Measurements from ENCODE around the gene UST.
A peak's percentile ranks its signal among the peaks of the same experiment; 100 is the strongest.

Gene UST, protein sequence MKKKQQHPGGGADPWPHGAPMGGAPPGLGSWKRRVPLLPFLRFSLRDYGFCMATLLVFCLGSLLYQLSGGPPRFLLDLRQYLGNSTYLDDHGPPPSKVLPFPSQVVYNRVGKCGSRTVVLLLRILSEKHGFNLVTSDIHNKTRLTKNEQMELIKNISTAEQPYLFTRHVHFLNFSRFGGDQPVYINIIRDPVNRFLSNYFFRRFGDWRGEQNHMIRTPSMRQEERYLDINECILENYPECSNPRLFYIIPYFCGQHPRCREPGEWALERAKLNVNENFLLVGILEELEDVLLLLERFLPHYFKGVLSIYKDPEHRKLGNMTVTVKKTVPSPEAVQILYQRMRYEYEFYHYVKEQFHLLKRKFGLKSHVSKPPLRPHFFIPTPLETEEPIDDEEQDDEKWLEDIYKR

GRCh38 chr6:148746363-148747144 lies at the start of gene UST:
UST (plus strand) TSS chr6:148747030; CDS start chr6:148747431, 401 bp downstream.
- peak; percentile 71 to 92 for DNase-seq (ENCODE audit: low read depth in 1 of 2, low spot score in 1 of 2)
- no peak for TF ChIP-seq JUND (IDR thresholded peaks at IDR 0.05; ENCODE audit: low read depth)
- in situ Hi-C loops (cut with HindIII; ENCODE audit: low pct_unique_long_range_greater_than_20kb, low sequenced_read_pairs), result no loop called here

- in situ Hi-C loops (cut with HindIII; ENCODE audit: low pct_unique_long_range_greater_than_20kb, low sequenced_read_pairs), result no loop called here
- TF ChIP-seq JUND (IDR thresholded peaks at IDR 0.05; ENCODE audit: low read depth), result no peak
Observed at GRCh38 chr6:148697895-148698440, 48.9 kb upstream of the UST start.

GRCh38 chr6:148698671-148699180 lies 48.1 kb upstream of the UST start:
- no peak for DNase-seq (ENCODE audit: low read depth in 1 of 2, low spot score in 1 of 2)
- in situ Hi-C loops (cut with HindIII; ENCODE audit: low pct_unique_long_range_greater_than_20kb, low sequenced_read_pairs), result no loop called here

More at GRCh38 chr6:148697895-148698440, 48.9 kb upstream of the UST start:
- DNase-seq (ENCODE audit: low read depth in 1 of 2, low spot score in 1 of 2), result no peak

GRCh38 chr6:148700047-148700715 lies 46.6 kb upstream of the UST start:
- no peak for DNase-seq (ENCODE audit: low read depth in 1 of 2, low spot score in 1 of 2)

More at GRCh38 chr6:148698671-148699180, 48.1 kb upstream of the UST start:
- no peak for TF ChIP-seq JUND (IDR thresholded peaks at IDR 0.05; ENCODE audit: low read depth)

DNA sequence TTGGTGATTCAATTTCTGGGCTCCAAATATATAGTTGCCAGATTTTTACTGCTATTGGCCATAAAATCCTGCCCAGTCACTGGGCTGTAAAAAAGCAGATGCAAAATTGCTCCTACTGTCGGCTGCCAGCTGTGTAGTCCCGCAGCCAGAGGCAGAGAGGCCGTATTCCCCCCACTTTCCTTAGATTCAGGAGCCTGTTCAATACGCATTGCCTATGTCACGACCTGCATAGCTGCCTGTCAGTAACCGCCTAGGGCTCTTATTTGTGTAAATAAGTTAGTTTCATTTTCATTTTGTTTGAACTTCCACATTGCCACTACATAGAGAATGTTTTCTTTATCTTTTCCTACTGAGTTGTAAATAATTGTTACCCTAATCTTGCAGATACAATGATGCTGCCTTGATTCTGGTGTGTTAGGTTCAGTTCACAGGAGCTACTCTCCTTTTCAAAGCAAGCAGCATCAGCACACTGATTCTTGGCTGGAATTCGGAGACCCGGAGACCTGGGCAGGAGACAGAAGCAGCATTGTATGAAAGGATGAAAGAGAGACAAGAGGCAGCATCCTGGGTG lies 46.0 kb upstream of the UST start:
- in situ Hi-C loops (cut with HindIII; ENCODE audit: low pct_unique_long_range_greater_than_20kb, low sequenced_read_pairs), result no loop called here

More at GRCh38 chr6:148700047-148700715, 46.6 kb upstream of the UST start:
- in situ Hi-C loops (cut with HindIII; ENCODE audit: low pct_unique_long_range_greater_than_20kb, low sequenced_read_pairs), result no loop called here
- TF ChIP-seq JUND (IDR thresholded peaks at IDR 0.05; ENCODE audit: low read depth), result no peak

DNA sequence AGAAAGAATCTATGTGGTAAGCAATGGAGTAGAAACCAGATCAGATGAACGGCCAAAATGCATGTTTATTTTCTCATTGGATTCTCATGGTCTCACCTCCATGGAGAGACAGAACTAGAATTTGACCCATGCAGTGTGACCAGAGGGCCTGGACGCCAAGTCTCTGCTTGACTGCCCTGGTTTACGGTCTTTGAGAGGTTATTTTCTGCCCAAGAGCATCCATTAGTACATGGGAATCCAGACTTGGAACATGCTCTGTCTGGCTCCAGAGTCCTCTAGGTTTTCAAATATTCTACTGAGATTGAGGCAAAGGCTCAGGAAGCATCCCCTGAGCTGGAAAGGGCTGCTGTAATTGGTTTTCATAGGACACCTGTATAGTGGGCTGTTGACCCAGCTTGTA lies 45.5 kb upstream of the UST start:
- in situ Hi-C loops (cut with HindIII; ENCODE audit: low pct_unique_long_range_greater_than_20kb, low sequenced_read_pairs), result no loop called here
- no peak for TF ChIP-seq JUND (IDR thresholded peaks at IDR 0.05; ENCODE audit: low read depth)
- DNase-seq (ENCODE audit: low read depth in 1 of 2, low spot score in 1 of 2), result peak in 1 of 2 experiments; percentile 1

More for the DNA sequence above, 46.0 kb upstream of the UST start:
- no peak for TF ChIP-seq JUND (IDR thresholded peaks at IDR 0.05; ENCODE audit: low read depth)
- DNase-seq (ENCODE audit: low read depth in 1 of 2, low spot score in 1 of 2), result peak; percentile 35 to 50

DNA sequence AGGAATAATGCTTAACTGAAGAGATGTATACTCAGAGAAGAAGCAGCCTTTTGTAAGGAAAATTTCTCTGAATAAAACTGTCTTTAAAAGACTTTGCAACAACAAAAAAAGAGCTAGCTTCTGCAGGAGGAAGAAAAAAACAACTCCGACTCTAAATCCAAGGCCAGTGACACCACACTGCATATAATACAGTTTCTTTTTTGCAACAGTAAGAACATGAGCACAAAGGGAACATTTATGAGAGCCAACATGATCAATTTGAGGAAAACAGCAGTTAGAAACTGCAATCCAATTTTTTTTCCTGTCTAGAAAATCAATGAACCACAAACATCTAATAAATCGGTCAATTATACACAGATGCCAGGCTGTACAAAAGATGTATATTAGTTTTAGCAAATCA lies 42.9 kb upstream of the UST start:
- TF ChIP-seq JUND (IDR thresholded peaks at IDR 0.05; ENCODE audit: low read depth), result no peak
- DNase-seq (ENCODE audit: low read depth in 1 of 2, low spot score in 1 of 2), result no peak
- in situ Hi-C loops (cut with HindIII; ENCODE audit: low pct_unique_long_range_greater_than_20kb, low sequenced_read_pairs), result no loop called here

DNA sequence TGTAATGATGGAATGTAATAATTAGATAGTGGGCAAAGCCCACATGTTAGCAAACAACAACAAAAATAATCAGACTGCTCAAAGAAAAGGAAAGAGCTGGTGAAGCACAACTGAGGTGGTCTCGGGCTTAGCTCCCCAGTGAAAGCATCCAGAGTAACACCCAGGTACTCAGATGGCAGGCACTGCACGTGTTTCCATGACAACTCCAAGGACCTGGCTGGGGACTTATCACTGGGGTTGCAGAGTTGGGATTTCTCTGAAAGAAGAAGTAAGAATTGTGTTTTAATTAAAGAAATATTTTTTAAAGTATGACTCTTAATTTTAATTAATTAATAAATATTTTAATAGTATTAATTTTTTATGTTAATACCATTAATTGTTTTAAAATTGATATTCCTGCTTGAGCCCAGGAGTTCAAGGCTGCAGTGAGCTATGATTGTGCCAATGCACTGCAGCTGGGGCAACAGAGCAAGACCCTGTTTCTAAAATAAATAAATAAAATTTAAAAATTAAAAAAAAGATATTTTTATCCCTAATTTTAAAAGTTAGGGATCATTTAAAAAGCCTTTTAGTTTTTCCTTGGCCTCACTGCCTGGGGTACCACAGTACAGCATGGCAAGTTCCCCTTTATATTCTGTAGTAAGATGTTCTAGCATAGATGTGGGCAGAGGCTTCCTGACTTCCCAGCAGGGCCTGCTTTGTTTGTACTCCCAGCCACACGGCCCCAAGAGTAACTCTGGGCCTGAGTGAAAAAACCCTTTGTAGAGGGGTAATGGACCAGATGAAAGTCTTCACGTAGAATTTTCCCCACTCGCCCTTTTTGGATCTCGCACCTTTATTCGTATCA lies 42.2 kb upstream of the UST start:
- in situ Hi-C loops (cut with HindIII; ENCODE audit: low pct_unique_long_range_greater_than_20kb, low sequenced_read_pairs), result no loop called here
- no peak for DNase-seq (ENCODE audit: low read depth in 1 of 2, low spot score in 1 of 2)
- no peak for TF ChIP-seq JUND (IDR thresholded peaks at IDR 0.05; ENCODE audit: low read depth)

DNA sequence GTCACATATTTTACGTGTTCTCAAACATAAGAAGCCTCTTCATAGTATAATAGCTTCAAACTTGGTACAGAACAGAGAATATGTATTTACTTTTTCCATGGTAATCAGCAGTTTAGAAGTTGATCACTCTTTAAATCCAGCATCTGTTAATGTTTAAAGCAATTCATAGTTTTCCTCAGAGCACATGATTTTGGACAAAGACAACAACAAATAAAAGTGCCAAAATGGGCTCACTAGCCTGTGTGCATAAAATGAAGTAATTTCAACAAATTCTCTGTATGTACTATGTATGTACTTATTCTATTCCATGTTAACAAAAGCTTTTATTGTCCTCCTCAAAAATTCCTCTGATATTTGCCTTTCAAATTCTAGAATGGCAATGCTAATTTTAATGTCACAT lies 38.1 kb upstream of the UST start:
- DNase-seq (ENCODE audit: low read depth in 1 of 2, low spot score in 1 of 2), result no peak
- in situ Hi-C loops (cut with HindIII; ENCODE audit: low pct_unique_long_range_greater_than_20kb, low sequenced_read_pairs), result no loop called here
- TF ChIP-seq JUND (IDR thresholded peaks at IDR 0.05; ENCODE audit: low read depth), result no peak

DNA sequence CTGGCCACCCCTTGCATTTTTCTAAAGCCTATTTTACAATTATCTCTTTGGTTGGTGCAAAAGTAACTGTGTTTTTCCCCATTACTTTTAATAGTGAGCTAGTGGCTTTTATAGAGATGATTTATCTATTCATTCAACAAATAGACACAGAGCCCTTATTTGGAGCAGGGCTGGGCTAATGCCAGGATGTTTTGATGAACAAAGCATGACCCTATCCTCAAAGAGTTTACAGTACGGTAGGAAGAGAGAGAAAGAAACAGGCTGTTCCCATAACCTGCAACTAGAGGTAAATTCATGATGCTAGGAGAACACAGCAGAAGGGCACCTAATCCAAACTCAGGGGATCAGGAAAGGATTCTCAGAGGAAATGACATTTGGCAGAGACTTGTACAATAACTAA lies 37.3 kb upstream of the UST start:
- peak in 1 of 2 experiments; percentile 1 for DNase-seq (ENCODE audit: low read depth in 1 of 2, low spot score in 1 of 2)
- in situ Hi-C loops (cut with HindIII; ENCODE audit: low pct_unique_long_range_greater_than_20kb, low sequenced_read_pairs), result no loop called here
- no peak for TF ChIP-seq JUND (IDR thresholded peaks at IDR 0.05; ENCODE audit: low read depth)

Data from T47D (cell line).